ENCODE data around the gene SAMD9. TPM values are rescaled to one million over a fixed set of nuclear protein-coding genes. Genes with fewer than 3 reads are reported as not detected.
"Not testable (repeated sequence)": the region's sequence is repeated elsewhere in the genome, so short reads cannot be mapped to it uniquely, and the experiment has no call there.

Gene SAMD9
- 1.6 TPM for total RNA-seq

DNA sequence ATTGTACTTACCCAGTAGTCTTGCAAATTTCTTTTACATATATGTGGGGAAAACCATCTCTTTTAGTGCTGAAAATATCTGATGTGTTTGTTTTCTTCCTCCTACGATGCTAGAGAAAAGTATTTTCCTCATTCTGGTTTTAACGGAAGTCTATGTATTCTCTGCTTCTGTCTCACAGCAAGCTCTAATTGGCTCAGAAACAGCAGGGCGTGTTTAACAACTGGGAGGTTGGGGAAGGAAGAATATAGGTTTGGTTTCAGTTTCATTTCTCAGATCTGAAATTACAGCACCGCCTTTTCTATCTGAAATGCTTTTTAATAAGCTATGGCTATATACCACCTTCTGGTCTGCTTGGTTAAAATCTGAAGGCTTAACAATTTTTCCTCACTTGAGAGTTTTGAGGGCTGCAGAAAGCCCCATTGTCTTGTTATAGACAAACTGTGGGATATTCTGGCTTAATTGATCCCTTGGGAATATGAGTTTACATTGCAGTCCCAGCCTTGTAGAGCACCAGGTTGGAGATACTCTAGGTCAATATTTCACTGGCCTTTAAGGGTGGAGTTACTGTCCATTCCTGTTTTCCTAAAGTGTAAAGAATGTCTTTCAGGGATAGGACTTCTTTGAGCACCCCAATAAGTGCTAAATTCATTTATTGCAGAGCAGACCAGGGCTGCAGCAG lies at the start of gene SAMD9:
TSS of gene SAMD9 (minus strand) at position 128 of the 679 bp plus-strand sequence. CDS start 11,882 bp downstream, outside the sequence.
- DNase-seq (ENCODE audit: low spot score in 2 of 2) (peak; percentile 10 to 35), FAIRE-seq (no peak)

DNA sequence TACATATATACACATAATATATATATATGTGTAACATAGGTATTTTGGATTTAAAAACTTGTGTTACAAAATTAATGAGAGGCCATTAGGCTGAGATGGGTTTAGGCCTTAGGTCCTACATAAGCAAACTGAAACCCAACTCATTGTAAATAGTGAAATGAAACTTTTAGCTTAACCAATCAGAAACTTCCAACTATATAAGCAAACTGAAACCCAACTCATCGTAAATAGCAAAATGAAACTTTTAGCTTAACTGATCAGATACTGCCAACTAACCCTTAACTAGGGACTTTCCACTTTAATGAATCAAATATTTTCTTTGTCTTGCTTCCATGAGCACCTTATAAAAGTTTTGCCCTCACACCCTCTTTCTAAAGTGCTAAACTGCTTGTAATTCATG lies 47.7 kb upstream of the SAMD9 start:
- no peak for DNase-seq (ENCODE audit: low spot score in 2 of 2)
- FAIRE-seq = no peak

DNA sequence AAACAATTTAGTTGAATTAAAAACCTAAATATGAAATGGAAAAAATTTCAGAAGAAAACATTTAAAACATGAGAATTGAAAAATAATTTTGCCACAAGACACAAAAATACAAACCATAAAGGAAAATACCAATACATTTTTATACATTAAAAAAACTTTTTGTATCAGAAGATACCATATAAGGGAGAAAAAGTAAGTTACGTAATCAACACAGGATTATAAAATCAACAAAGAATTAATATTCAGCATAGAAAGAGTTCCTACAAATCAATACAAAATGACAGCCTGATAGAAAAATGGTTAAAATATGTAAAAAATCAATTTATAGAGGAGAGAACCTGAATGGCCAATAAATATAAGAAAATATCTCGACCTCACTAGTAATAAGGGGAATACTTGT lies 47.0 kb upstream of the SAMD9 start:
- FAIRE-seq = peak; percentile 88

DNA sequence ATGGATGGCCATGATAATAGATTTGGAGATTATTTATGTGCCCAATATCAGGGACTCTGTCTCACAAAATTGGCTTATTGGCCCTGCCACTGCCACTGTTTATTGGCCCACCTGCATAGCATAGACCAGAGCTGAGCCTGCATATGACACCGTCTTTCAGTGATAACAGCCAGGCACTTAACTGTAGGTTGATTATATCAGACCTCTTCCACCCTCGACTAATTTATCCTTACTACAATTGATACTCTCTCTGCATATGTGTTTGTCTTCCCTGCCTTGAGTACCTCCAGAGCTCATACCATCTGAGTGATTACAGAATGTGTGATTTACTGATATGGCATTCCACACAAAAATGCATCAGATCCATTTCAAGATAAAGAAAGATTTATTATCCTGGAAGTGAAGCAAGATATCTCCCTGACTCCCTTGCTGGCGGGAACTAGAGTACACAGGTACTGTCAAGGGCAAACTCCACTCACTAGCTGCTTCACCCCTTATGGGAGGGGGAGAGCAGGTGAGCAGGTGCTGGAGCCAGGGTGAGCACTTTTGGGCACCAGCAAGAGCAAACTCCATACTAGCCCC lies 43.5 kb upstream of the SAMD9 start:
- DNase-seq (ENCODE audit: low spot score in 2 of 2) (no peak), FAIRE-seq (no peak)

More for the DNA sequence above, 47.0 kb upstream of the SAMD9 start:
- DNase-seq (ENCODE audit: low spot score in 2 of 2) = no peak

DNA sequence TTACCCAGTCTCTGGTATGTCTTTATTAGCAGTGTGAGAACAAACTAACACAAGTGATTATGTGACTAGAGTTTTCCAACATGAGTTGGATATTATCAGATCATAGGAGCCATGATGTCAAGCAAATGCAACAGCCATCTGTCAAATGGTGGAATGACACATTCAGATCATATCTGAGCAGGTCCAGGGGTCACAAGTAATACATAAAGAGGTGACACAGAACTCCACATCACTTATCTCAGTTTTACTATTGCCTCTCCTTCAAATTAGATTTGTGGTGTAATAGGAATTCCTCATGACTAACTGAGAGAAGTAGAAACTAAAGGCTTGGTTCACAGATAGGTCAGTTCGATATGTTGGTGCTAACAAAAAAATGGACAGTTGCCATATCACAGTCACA lies 42.6 kb upstream of the SAMD9 start:
- no peak for DNase-seq (ENCODE audit: low spot score in 2 of 2)
- no peak for FAIRE-seq

DNA sequence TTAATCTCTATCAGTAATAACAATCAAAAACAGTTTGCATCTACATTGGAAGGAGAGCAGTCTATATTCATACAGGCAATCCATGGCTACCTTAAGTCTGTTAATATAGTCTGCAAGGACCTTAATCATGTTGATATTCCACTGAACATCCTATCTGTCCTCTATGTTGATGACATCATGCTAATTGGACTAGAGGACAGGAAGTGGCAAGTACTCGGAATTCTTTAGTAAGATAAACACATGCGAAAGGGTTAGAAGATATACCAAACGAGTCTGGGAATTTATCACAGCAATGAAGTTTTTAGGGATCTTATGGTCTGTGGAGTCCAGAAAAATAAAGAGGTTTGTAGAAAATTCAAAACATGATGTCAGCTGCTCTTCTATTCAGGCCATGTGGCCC lies 41.7 kb upstream of the SAMD9 start:
- FAIRE-seq (no peak), DNase-seq (ENCODE audit: low spot score in 2 of 2) (no peak)

DNA sequence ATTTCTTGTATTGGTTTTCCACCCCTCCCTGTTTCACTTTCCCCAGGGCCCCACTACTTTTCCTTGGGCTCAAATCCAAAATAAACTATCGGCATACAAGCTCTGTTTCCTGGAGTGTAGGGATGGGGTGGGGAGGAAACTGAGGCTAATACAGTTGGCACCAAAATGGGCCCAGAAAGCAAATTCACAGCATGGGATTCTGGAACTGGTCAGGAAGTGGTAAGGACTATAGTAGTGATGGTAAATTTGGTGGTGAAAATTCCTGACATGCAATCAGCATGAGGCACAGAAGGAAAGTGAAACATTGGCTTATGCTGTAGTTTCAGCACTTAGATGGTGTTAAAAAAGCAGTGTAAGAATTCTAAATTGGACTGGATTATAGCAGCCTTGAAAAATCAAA lies 39.1 kb upstream of the SAMD9 start:
- no peak for DNase-seq (ENCODE audit: low spot score in 2 of 2)

DNA sequence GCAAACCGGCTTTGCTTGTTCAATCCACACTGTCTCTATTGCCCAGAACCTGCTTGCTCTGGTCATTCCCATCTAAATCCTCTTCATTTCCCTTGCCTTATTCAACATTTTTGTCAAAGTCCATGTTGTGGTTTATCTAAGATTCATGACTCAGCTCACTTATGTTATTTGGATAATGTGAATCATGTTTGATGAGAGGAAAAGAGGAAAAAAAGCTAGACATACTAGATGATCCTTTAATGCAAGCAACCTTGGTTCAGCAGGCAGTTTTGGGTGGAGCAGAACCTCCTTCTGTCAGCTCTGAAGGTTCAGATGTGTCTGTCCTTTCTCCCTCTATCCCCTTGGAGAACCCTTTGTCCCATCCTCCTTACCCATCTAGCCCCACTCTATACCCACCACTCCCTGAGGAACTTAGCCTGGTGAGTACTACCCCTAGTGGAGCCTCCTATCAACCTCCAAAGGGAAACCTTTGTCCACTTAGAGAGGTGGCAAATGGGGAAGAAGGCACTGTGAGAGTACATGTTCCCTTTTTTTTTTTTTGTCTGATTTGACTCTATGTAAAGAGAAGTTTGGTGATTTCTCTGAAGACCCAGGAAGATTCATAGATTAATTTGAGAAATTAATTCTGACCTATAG lies 32.5 kb upstream of the SAMD9 start:
- FAIRE-seq (no peak), DNase-seq (ENCODE audit: low spot score in 2 of 2) (no peak)

More for the DNA sequence above, 39.1 kb upstream of the SAMD9 start:
- no peak for FAIRE-seq

DNA sequence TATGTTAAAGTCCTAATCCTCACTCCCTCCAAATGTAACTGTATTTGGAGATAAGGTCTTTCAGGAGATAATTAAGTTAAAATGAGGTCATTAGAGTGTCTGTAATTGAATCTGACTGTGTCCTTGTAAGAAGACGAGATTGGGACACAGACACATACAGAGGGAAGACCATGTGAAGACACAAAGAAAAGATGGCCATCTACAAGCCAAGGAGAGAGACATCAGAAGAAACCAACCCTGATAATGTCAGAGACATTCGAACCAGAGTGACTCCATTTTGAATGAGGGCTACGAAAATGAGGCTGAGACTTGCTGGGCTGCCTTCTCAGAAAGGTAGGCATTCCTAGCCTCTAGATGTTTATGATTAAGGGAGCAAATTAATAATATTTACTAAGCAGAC lies 30.9 kb upstream of the SAMD9 start:
- DNase-seq (ENCODE audit: low spot score in 2 of 2) (no peak), FAIRE-seq (no peak)

DNA sequence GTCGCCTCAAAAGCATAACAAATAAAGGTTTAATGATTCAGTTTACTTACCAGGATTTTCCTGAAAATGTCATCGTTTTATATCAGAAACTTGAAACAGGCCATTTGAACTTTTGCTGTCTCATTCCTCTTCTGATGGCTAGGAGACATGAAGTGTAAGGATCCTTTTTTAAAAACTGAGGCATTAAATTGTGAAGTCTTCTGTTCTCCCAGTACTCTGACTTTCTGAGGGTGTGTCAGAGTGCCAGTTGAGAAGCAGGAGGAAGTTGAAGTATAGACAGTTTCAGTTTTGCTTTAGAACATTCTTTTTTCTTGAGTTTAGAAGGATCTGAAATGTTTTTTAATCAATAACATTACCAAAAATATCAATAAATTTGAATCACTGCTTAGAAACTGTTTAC lies 30.4 kb upstream of the SAMD9 start, which contains the start of gene SAMD9L:
TSS of gene SAMD9L (minus strand) at position 242 of the 400 bp plus-strand sequence. CDS start 12,414 bp downstream, outside the sequence.
- no peak for DNase-seq (ENCODE audit: low spot score in 2 of 2)
- FAIRE-seq = no peak

DNA sequence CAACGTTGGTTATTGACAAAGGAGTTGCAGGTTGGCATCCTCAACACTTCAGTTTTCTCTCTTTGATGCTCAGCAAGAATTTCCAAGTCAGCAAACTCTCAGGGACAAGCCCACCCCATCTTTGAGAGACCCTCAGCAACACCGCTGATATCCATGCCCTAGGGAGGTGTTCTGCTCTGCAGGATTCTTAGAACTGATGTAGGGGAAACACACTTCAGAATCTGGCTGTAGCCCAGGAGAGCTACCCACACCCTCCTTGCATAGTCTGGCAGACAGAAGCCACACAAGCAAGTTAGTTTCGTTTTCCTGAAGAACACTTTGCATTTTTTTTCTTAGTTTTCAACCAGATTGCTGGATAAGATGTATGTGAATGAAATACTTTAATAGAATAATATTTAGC lies 29.6 kb upstream of the SAMD9 start:
- FAIRE-seq = no peak
- DNase-seq (ENCODE audit: low spot score in 2 of 2) = peak in 1 of 2 donors; percentile 9

DNA sequence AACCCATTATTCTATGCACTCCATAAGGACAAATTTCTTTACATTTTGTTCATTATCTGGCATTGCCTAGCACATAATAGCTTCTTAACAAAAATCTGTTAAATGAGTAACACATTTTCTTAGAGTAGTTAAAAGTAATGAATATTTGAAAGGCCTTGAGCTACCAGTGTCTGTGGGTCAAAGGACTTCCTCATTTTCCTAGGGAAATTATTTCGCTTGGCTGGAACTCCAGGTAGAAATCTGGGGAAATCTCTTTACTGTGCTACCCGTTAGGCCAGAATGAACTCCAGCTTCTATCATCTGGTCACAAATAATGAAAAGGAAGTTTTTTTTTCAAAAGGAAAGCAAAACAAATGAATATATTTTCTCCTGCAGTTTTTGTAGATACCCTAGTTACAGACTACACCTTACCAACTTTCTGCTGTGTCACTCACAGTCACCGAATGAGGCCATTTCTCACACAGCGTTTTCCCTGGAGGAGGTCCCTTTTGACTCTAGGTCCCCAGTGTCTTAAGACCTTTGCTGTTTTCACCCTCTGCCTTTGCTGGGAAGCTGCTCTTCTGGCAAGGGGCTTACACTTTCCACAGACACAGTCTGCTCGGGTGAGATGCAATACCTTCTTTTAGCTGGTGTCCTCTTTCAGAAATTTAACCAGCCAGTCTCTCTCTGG lies 28.8 kb upstream of the SAMD9 start:
- DNase-seq (ENCODE audit: low spot score in 2 of 2) (no peak), FAIRE-seq (no peak)

DNA sequence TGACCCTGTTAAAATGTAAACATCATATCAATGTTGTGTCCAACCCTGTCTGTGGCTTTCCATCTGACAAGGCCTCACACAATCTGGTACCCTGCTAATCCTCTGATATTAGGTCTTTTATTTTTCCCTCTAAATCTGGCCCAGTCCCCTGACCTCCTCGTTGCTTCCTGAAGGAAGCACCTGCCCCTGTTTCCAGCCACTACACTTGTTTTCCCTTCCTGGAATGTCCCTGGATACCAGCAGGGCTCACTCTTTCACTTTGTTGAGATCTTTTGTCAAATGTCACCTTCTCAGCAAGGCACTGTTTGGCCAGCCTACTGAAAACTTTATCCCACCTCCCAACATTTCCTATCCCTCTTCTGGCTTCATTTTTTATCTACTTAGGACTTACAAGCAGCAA lies 28.3 kb upstream of the SAMD9 start:
- DNase-seq (ENCODE audit: low spot score in 2 of 2) (no peak), FAIRE-seq (no peak)

DNA sequence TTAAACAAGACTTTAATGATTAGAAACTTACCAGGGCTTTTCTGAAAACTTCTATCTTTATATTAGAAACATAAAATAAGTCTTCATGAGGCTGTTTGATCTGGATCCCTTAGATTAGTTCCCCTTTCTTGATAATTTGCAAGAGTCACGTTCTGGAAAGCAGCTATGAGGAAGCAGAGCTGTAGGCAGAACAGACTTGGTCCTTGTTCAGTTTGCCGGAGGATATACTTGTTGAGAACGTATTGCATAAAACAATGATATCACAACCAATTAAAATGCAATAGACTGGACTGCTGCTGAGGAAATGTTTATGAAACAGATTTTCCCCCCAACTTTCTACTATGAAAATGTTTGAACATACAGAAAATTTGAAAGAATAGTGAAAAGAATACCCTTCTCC lies 27.6 kb upstream of the SAMD9 start:
- FAIRE-seq (no peak), DNase-seq (ENCODE audit: low spot score in 2 of 2) (no peak)

DNA sequence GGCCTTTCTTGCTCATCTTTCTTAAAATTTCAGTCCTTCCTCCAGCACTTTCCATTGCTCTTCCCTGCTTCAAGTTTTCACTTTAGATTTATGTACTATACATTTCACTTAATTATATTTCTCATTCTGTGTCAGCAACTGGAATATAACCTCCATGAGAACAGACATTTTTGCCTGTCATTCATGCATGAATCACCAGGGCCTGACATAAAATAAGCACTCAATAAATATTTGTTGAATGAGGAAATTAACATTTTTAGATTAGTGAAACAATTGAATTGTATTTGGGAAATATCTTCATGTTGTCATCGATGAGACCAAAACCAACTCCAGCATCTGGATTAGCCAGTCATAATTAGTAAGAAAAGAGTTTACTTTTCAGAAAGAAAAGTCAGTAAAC lies 24.3 kb upstream of the SAMD9 start:
- FAIRE-seq (no peak), DNase-seq (ENCODE audit: low spot score in 2 of 2) (no peak)

DNA sequence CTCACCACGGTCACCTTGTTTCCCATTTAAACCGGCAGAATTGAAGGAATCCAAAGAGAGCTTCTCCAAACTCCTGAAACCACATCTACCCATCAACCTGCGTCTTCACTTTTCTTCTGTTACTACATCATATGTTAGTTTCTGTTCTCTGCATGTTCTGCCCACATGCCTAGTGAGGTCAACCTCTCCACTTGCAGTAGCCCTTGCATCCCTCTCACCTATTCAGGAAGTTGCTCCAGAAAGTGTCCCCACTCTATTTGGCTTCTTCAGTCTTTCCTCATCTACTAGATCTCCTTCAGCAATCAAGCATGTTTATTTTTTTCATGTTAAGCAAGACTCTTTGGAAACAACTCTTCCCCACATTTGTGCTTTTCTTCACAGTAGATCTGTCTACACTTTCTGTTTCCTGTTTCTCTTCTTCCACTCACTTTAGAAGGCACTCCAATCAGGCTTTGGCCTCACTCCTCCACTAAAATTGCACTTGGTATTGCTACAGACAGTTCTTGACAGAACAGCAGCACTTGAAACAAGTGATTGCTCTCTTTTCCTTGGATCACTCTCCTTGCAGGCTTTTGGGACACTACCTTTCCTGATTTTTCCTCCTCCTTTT lies 22.9 kb upstream of the SAMD9 start:
- DNase-seq (ENCODE audit: low spot score in 2 of 2) (no peak), FAIRE-seq (no peak)

DNA sequence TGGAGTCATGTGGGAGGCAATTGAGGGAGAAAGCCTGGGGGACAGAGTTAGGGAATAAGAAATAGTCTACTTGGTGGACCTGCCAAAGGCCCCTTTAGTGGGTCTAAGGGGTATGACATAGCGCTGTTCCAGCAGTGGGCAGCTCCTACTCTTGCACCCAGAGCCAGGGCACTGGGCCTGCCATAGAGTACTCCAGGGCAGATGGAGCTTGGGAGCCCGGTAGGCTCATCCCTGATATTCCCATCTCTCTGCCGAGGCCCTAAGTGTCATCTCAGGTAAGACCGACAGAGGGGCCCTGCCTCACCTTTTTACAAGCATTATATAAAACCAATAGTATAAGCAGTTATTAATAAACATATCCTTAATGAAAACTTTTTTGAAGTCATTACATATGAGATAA lies 20.8 kb upstream of the SAMD9 start:
- DNase-seq (ENCODE audit: low spot score in 2 of 2) (no peak), FAIRE-seq (no peak)

DNA sequence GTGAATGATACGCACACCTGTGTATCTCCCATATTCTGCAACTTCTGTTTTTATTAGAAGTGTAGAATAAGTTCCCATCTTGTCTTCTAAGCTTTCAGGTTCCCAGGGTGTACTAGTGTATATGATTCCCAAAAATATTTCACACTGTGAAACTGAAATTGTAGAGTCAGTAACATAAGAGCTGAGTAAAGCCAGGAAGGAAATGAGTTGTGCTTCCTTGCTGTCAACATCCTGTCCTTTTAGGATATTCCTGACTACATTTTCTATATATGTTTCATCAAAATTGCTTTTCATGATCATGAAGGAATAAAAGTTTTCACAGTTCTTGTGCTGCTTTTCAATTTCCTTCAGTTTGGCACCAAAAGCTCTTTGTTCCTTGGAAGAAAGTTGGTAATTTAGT lies 15.2 kb upstream of the SAMD9 start:
- FAIRE-seq = no peak

DNA sequence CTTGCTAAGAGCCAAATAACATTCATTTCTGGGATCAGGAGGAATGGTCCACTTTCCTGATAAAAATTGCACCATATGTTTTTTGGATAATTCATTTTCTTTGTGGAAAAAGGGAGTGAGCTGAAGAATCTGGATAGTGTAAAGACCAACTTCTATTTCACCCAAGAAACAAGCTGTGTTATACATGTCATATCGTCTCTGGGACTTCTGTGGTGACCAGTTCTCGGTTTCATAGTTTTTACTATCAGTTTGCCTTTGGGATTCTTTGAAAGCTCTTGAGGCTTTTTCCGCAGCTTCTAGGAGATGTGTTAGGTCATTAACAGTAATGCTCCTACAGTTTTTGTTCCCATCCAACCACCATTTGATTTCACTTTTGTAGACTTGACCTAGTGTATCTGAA lies 14.4 kb upstream of the SAMD9 start:
- DNase-seq (ENCODE audit: low spot score in 2 of 2) (no peak), FAIRE-seq (no peak)

More for the DNA sequence above, 15.2 kb upstream of the SAMD9 start:
- DNase-seq (ENCODE audit: low spot score in 2 of 2) = no peak

DNA sequence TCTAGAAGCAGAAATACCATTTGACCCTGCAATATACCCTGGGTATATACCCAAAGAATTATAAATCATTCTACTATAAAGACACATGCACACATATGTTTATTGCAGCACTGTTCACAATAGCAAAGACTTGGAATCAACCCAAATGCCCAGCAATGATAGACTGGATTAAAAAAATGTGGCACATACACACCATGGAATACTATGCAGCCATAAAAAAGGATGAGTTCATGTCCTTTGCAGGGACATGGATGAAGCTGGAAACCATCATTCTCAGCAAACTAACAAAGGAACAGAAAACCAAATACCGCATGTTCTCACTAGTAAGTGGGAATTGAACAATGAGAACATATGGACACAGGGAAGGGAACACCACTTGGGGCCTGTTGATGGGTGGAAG lies 9.2 kb upstream of the SAMD9 start:
- FAIRE-seq = not testable (repeated sequence)

DNA sequence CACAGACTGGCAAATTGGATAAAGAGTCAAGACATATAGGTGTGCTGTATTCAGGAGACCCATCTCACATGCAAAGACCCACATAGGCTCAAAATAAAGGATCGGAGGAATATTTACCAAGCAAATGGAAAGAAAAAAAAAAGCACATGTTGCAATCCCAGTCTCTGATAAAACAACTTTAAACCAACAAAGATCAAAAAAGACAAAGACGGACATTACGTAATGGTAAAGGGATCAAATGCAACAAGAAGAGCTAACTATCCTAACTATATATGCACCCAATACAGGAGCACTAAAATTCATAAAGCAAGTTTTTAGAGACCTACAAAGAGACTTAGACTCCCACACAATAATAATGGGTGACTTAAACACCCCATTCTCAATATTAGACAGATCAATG lies 5.8 kb upstream of the SAMD9 start:
- FAIRE-seq; DNase-seq (ENCODE audit: low spot score in 2 of 2): not testable (repeated sequence)

More for the DNA sequence above, 9.2 kb upstream of the SAMD9 start:
- not testable (repeated sequence) for DNase-seq (ENCODE audit: low spot score in 2 of 2)
